GM10248 (cell line): ENCODE measurements around the gene OR2S2.
"Not testable (repeated sequence)": the region's sequence is repeated elsewhere in the genome, so short reads cannot be mapped to it uniquely, and the experiment has no call there.

ENCODE experiments used
- CTCF ChIA-PET: fragments of 300-600 bp; sonication (Branson Sonifier 250); formaldehyde crosslinking; extraction: SDS; loops from one replicate; lab custom pipeline; 2021; ENCODE audit warnings: antibody characterized with exemption; lab: Yijun Ruan, JAX
- POLR2A ChIA-PET: fragments of 350-650 bp; sonication (Branson Sonifier 250); formaldehyde crosslinking; extraction: SDS; loops from one replicate; lab custom pipeline; 2020; ENCODE audit warnings: antibody characterized with exemption; lab: Yijun Ruan, JAX
- DNase-seq: peaks from one replicate; pipeline ENCODE4 v3.0.0; 2012; ENCODE audit errors: extremely low spot score
- CTCF ChIP-seq: IDR thresholded peaks from 2 replicates; pipeline ENCODE4 v1.5.1; 2012; ENCODE audit warnings: mild to moderate bottlenecking, low read depth; ENCODE audit errors: extremely low read depth, missing control alignments, control extremely low read depth

The OR2S2 gene

GRCh38 chr9:35958104-35958837 lies at the start of gene OR2S2:
TSS of gene OR2S2 (minus strand) at chr9:35958154. CDS start at chr9:35958098, 56 bp downstream.
- CTCF ChIA-PET = interaction anchor here (1.1 to 4.2 kb wide), 7 partner anchors 12 to 145 kb away, joined by 3 to 33 read pairs (median 5); no protein-coding TSS in a partner anchor

GRCh38 chr9:36007316-36007708 lies 49.4 kb upstream of the OR2S2 start:
- DNase-seq = peak; percentile 62
- POLR2A ChIA-PET = no interaction called here
- no peak for TF ChIP-seq CTCF
- CTCF ChIA-PET = interaction anchor here (0.9 to 13.7 kb wide), 19 partner anchors 13 to 321 kb away, joined by 3 to 167 read pairs (median 4); no protein-coding TSS in a partner anchor

More at GRCh38 chr9:35958104-35958837, at the start of gene OR2S2:
- TF ChIP-seq CTCF = no peak
- DNase-seq = no peak
- POLR2A ChIA-PET = no interaction called here

- POLR2A ChIA-PET = no interaction called here
- CTCF ChIA-PET = interaction anchor here (0.9 to 13.7 kb wide), 14 partner anchors 12 to 322 kb away, joined by 3 to 167 read pairs (median 4); no protein-coding TSS in a partner anchor
- DNase-seq = no peak
- TF ChIP-seq CTCF = no peak
Measured at GRCh38 chr9:36006549-36007315, 48.8 kb upstream of the OR2S2 start.

- TF ChIP-seq CTCF = no peak
- DNase-seq = no peak
- ChIA-PET POLR2A (no interaction called here), CTCF (interaction anchor here (3.2 to 13.7 kb wide), 3 partner anchors 11 to 50 kb away, joined by 19 to 167 read pairs (median 41); no protein-coding TSS in a partner anchor)
Measured at GRCh38 chr9:36005891-36006290, 47.9 kb upstream of the OR2S2 start.

- CTCF ChIA-PET = no interaction called here
- no peak for DNase-seq
- TF ChIP-seq CTCF = no peak
- POLR2A ChIA-PET = no interaction called here
Measured at GRCh38 chr9:35998333-35998732, 40.4 kb upstream of the OR2S2 start.

- POLR2A ChIA-PET, DNase-seq: not testable (repeated sequence)
- CTCF ChIA-PET = interaction anchor here (6.4 kb wide), 1 partner anchor 11 kb away, joined by 41 read pairs; no protein-coding TSS in a partner anchor
Measured at GRCh38 chr9:35997016-35997415, 39.1 kb upstream of the OR2S2 start.
